OCI-LY1 (cell line): ENCODE data around the gene SEMA3G.
A peak's percentile ranks its signal among the peaks of the same experiment; 100 is the strongest.

Experiments used
- CTCF ChIP-seq: fragments of 200-600 bp; sonication (generic), shearing (Covaris generic); IDR thresholded peaks from 2 replicates; pipeline ENCODE4 v1.5.1; 2017; ENCODE audit warnings: mild to moderate bottlenecking, antibody characterized with exemption, low read length, moderate library complexity, mixed read lengths
- EZH2 ChIP-seq: fragments of 200-600 bp; sonication (generic), shearing (Covaris generic); IDR thresholded peaks from 2 replicates; pipeline ENCODE4 v1.8.0; 2017; ENCODE audit warnings: borderline replicate concordance, mixed run types, mild to moderate bottlenecking, antibody characterized with exemption, low read length, moderate library complexity, mixed read lengths

GRCh38 chr3:52446631-52447511, 2.0 kb upstream of the SEMA3G start:
- TF ChIP-seq CTCF (peak; percentile 99), EZH2 (no peak)
